NCI-H1105 treated with DMSO at 0.1 percent for 48 hours (cell line): ENCODE measurements around the gene ZNF446.
"Not testable (repeated sequence)": the region's sequence is repeated elsewhere in the genome, so short reads cannot be mapped to it uniquely, and the experiment has no call there.

Experiments used
- DNase-seq: peaks from one replicate; lab custom pipeline; 2025; lab: John Stamatoyannopoulos, UW

The ZNF446 gene

DNA sequence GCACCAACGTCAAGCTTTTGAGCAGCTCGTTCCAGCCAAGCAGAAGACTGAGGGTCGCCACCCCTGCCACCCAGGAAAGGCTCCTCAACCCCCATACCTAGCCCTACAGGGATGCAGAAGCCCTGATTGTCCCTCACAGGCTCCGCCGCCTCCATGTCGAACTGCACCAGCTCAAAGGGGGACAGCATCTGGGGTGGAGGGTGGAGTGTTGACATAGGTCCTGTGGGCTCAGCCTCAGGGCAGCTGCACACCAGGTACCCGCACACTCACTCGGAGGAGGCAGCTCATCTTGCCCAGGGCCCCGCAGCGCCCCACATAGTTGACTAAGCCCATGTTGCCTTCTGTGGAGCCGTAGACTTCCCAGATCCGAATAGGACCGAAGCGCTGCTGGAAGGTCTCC lies 24.1 kb downstream of the ZNF446 start:
- DNase-seq, result no peak

DNA sequence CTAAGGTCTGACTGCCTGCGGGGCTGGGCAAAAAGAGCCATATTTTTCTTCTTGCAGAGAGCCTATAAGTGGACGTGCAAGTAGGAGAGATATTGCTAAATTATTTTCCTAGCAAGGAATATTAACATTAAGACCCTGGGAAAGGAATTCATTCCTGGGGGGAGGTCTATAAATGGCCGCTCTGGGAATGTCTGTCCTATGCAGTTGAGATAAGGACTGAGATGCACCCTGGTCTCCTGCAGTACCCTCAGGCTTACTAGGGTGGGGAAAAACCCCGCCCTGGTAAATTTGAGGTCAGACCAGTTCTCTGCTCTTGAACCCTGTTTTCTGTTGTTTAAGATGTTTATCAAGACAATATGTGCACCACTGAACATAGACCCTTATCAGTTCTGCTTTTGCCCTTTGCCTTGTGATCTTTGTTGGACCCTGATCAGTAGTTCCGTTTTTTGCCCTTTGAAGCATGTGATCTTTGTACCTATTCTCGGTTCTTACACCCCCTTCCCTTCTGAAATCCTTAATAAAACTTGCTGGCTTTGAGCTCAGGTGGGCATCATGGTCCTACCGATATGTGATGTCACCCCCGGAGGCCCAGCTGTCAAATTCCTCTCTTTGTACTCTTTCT lies 31.6 kb downstream of the ZNF446 start:
- DNase-seq, result not testable (repeated sequence)

DNA sequence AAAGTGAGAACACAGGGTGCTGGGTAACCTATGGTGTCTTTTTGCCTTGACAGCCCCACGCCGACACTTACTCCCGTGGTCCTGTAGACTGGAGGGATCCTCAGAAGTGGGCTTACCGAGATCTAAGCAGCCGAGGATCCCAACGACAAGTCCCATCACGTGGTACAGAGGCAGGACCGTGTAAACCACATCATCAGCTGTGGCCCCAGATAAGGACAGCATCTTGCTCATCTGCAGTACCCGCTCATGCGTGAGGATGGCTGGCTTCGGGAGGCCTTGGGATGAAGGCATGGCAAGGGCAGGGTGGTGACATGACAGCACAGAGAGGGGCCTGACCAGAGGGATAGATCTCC lies 33.6 kb downstream of the ZNF446 start:
- DNase-seq, result no peak

DNA sequence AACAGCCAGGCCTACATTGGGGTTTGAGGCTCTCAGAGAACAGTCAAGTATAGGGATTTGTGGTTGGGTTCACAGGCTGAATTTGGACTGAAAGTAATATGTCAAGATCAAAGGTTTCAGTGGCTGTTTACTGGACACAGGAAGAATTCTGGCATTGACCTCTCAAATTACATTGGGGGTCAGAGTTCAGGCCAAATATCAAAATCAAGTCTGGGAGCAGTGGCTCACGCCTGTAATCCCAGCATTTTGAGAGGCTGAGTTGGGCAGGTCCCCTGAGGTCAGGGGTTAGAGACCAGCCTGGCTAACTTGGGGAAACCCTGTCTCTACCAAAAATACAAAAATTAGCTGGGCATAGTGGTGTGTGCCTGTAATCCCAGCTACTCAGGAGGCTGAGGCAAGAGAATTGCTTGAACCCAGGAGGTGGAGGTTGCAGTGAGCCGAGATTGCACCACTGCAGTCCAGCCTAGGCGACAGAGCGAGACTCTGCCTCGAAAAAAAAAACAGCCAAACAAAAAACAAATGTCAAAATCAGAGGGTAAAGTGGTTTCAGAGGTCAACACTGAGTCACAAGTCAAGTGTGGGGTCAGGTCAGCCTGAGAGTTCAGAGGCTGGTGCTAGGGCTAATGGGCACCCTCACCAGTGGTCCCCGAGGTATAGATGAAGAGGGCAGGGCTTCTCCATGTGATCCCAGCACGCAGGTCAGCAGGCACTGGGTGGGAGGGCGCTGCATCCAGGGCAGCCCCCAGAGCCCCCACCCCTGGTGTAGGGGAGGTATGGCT lies 34.1 kb downstream of the ZNF446 start:
- DNase-seq, result no peak

DNA sequence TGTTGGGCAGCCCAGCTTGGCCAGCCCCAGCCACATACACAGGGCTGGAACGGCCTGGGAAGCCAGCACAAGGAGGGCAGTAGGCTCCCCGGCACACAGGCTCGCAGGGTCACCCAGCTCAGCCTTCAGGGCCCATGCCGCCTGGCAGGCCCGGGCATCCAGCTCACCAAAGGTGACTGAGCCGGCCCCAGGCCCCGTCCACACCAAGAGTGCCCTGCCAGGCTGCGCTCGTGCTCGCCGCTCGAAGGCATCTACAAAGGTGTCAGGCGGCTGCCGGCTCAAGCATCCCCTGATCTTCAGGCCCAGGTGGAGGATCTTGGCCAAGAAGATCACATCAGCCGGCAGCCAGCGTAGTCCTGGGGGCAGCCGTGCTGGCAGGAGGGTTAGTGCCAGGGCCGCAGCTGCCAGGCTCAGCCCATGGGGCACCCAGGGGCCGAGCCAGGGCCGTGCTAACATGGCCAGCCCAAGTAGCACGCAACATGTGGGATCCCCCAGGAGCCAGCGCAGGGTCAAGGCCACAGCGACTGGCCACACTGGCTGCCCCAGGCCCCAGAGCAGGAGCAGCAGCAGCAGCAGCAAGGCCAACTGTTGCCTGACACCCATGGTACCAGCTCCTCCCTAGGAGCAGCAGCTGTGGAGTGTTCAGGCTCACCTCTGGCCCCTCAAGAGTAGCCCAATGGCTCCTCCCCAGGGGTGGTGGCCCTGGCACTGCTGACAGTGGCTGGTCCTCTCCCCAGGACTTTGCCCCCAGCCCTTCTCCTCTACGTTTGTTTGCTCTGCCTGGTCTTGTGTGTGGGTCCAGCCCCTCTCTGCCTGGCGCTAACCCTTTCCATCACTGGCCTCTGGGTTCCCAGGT lies 35.4 kb downstream of the ZNF446 start, which contains the start of gene SLC27A5:
Gene SLC27A5, minus strand, starts transcription at position 640 of the 856 bp plus-strand sequence. Its CDS starts 37 bp downstream, at position 603.
- no peak for DNase-seq

DNA sequence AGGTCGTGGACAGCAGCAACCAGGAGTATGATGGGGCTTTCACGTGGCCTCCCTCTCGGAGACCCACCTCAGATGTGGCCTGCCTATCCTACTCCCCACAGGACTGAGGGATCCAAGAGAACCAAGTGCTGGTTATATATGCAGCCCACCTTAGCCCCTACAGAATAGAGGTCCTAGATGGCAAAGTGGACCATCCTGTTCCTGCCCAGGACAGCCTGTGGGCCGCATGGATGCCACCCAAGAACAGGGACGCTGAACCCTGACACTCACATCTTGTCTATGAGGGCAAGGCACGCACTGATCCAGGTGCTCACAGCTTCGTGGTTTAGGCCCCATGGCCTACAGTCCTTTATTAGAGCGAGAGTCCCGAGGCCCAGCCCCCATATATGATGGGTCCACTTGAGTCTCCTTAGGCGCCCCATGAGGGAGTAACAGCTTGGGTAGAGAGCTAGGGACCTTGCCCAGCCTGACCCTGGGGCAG lies 37.1 kb downstream of the ZNF446 start:
- DNase-seq, result no peak

DNA sequence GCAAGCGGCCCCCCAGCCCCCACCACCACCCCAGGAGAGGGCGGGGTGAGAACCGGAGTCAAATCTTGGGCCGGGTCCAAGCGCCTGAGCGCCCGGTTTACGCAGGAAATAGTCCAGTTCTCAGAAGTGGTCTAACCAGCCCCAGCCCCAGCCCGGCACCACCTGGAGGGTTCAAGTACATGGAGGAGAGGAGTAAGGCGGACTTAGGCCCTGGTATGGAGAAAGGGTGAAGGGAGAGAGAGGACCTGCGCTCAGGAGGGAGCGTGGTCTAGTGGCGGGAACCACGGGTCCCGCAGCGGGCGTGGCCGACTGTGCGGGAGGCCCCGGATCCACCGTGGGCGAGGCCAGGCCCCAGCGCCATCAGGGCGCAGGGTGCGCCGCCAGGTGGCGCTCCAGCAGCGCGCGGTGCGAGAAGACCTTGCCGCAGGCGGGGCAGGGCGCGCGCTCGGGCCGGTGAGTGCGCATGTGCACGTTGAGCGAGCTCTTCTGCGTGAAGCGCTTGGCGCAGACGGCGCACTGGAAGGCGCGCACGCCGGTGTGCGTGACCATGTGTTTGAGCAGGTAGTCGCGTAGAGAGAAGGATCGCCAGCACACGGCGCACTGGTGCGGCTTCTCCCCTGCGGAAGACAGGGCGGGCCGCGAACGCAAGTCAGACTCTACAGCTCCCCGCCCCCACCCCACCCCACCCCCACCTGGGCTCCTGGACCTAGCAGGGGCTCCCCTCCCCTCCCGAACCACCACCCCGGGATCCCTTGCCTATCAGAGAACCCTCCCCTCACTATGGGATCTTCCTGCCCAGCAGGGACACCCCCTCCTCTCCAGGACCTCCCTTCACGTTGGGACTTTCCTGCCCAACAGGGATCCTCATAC lies 37.8 kb downstream of the ZNF446 start:
- DNase-seq, result peak; percentile 84

DNA sequence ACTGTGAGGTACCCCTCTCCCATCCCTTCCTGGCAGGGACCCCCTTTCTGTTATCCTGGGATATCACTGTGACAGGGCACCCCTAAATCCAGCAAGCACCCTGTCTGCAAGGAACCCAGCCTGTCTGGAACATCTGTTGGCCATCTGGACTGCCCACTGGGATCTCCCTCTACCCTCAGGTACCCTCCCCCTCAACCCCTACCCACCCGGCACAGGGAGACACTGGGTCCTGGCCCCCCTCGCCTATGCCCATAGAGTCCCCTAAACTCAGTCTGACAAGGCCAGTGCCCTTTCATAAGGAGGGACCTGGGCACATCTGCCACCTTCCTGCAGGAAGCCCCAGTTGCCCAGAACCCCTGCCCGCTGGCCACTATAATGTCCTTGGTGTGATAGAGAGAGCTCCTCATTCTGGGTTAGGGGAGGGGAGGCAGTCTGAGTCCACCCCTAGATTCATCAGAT lies 38.4 kb downstream of the ZNF446 start:
- no peak for DNase-seq

DNA sequence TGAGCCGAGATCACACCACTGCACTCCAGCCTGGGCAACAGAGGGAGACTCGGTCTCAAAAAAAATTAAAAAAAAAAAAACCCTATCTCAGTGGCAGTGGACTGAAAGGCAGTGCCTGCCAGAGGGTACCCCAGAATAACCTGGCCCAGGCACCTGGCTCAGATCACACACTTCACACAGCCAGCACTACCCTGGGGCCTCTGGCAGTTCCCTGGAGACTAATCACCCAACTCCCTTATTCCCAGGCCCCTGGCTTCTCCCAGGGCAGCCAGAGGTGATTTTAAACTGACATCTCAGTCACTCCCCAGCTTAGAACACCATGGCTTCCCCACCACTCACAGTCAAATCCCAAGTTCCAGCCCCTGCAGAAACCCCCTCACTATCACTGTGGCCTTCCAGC lies 39.1 kb downstream of the ZNF446 start:
- no peak for DNase-seq

DNA sequence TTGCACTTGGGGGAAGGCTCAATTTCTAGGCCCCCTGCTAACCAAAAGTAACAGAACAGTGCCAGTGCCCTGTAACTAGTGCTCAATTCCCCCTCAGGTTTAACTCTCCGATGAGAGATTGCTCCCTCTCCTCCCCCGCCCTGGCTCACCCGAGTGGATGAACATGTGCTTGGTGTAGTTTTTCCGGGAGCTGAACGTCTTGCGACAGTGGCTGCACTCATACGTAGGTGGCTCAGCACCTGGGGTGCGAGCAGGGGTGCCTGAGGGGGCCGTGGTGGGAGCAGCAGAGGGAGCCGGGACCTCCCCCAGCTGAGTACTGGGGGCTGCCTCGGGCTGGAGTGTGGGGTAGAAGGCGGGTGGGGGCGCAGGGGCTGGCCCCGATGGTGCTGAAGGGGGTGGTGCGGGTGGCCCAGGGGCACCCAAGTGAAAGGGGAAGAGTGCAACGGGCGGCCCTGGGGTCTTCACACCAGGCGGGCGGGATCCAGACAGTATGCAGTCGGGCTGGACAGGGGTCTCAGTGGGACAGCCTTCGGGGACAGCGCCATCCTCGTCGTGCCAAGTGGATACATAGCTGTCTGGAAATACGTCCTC lies 40.2 kb downstream of the ZNF446 start:
- DNase-seq, result no peak

DNA sequence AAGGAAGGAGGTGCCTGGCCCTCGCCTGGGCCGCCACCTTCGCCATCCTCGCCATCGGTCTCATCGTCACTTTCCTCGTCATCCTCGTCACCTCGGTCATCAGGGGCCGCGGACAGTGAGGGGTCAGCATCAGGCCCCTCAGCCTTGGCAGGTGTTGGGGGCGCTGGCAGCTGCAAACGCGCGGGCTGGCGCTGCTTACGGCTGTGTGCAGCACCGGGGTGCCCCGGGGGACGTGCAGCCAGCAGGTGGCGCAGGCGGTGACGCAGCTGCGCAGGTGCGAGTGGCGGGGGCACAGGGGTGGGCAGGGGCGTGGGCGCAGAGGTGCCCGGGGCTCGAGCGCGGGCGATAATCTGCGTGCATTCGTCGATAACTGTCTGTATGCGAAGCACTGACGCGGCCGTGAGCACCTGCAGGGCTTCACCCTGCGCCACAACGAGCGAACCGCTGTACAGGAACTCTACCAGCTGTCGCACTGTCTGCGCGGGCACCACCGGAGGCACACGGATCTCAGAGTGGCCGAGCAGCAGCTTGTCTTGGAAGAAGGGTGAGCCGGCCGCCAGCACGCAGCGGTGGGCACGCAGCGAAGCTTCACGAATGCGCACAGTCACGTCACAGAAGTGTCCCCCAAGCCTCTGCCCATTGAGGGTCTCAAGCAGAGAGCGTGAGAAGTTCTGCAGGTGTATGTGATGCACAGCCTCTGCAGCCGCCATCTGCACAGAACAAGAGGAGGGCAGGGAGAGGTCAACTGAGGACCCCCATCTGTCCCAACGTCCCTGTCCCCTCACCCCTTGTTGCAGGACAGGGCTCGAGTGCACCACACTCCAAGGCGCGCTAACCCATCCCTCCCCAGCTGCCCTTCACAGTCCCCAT lies 41.0 kb downstream of the ZNF446 start:
- no peak for DNase-seq

DNA sequence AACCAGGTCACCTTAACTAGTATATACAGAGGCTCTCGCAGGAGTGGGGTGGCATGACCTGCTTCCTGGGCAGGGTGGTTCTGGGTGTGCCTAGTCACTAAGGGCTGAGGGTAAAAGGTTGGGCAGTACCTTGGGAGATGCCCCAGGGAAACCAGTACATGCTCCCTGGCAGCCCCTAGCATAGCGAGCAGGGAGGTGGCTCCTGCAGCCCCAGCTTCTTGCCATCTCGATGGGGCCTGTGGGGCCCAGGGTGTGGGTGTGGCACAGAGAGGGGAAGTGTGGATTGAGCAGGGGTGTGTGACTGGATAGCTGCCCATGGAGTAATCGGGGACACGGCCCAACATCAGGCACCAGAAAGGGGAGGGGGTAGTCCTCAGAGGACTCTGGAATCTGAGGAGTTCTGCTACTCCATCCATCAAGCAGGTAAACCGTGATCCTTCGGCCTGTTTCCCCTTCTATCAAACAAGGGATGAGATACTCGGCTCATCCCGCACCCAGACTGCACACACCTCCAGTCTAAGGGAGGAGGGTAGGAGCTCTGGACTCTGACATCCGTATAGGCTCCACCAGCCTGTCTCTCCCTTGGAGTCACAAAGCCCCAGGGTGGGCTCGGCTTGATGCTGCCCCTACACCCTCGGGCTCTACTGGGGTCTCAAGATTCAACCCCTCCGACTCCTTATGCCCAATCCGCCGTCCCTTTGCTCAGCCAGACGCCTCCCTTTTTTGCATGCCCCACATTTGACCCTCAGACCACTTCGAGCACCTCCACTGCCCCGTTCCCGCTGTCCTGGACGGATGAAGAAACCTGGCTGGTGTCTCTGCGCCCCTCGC lies 42.3 kb downstream of the ZNF446 start:
- DNase-seq, result no peak

DNA sequence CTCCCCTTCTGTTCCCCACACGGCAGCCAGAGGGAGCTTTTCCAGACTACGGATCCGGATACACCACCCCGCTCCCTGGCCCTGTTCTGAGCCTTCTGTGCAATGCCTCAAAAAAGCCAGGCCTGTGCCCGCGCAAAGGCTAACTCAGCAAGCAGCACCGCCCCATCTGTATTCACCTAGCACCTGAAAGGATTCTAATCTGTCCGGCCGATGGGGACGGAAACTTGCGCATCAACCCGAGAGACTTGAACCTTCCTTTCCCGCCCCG lies 42.9 kb downstream of the ZNF446 start:
- peak; percentile 46 for DNase-seq

DNA sequence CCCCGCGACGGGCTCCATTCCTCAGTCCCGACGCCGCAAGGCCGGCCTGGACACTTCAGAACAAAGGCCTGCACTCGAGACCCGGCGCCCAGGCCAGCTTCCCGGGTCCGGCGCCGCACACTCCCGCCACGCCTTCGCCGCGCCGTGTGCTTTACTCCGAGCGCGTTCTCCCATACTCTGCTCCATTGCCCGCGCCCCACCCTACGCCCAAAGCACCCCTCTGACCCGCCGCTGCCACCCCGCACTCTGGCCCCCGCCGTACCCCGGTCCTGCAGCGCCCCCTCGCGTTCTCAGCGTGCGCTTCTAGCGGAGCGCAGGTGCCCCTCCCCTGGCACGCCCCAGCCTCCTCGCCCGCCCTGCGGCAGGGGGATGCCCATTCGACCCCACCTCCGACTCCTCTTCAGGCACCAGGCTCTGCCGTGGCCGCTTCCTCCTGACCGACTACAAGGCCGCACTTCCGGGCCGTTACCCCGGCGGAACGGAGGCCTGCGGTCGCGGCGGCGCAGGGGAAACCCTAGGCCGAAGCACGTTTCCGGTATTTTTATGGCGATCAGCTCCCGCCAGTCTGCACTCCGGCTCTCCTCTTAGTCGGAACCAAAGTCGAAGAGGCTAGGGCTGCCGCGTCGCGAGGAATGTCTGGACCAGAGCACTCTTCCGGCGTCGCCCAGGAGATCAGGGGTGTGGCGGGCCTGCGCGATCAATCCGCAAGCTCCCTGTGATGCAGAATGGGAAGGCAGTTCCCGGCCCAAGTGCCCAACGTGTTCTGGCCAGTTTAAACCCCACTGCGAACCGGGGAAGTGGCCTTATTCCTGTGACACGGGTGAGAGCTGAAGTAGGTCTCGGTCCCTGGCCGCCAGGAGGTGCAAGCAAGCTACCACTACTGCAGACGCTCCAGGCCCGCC lies 43.5 kb downstream of the ZNF446 start, which contains the start of gene ZBTB45:
Gene ZBTB45, minus strand, starts transcription at position 456 of the 902 bp plus-strand sequence. CDS start 2,137 bp downstream, outside the sequence.
- DNase-seq, result peak; percentile 93

DNA sequence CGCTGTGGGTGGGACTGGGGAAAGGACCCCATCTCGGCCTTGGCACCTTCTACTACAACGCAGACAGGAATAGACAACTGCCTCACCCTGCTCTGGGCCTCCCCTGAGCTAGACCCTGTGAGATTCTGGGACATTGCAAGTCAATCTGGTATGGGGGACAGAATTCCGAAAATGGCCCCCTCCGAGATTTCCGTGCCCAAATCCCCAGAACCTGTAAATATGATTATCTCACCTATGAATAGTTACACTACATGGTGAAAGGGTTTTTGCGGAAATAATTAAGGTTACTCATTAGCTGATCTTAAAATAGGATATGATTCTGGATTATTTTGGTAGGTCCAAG lies 44.1 kb downstream of the ZNF446 start:
- DNase-seq, result no peak

DNA sequence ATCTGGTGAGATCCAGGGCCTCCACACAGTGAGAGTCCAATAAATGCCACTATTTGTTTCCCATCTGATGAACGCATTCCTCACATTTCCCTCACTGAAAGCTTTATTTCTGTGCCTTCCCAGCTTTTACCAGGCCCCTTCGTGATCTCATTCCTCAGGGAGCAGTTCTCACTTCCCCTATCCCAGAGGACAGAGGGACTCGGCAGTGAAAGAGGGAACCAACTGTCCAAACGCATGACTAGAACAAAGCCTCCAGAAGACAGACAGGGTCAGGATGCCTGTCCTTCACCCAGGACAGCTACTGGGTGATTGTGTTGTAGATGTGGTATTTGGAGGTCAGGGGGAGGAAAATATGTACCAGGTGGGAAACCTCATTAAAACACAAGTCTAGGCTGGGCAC lies 45.5 kb downstream of the ZNF446 start:
- DNase-seq, result no peak

DNA sequence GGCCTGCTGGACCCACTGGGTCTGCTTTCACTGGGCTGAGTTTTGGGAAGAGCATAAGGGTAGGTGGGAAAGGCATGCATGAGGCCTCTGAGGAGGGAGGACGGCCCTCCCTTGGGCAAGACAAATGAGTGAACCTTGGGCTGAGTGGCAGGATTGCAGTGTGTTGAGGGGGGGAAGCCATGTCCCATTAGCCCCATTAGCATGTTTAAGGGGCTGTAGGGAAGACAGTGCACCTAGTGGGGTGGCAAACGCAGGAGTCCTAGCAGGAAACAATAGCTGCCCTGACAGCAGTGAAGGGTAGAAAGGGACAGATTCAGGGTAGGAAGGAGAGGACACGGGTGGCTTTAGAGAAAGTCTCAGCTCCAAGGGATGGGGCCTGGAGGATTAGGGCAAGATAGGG lies 46.6 kb downstream of the ZNF446 start:
- DNase-seq, result no peak

DNA sequence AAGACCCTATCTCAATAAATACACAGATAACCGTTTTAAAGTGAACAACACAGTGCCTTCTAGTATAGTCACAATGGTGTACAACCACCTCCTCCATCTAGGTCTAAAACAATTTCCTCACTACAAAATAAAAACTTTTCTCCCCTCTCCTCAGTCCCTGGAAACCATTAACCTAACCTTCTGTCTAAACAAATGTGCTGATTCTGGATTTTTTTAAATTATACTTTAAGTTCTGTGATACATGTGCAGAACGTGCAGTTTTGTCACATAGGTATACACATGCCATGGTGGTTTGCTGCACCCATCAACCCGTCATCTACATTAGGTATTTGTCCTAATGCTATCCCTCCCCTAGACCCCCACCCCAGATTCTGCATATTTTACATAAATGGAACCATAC lies 53.3 kb downstream of the ZNF446 start:
- no peak for DNase-seq
